Rectal smooth muscle tissue (tissue), 1 donor: Measurements from ENCODE around the gene TRAPPC5.

ENCODE experiments used
- H3K27ac ChIP-seq: one replicate; pipeline ENCODE4 v1.7.0; 2013; ENCODE audit warnings: low read depth, low read length, inconsistent platforms
- H3K27me3 ChIP-seq: one replicate; pipeline ENCODE4 v1.7.0; 2013; ENCODE audit warnings: low read length; ENCODE audit not compliant: control insufficient read depth, insufficient read depth
- H3K36me3 ChIP-seq: one replicate; pipeline ENCODE4 v1.7.0; 2013; ENCODE audit warnings: low read length; ENCODE audit not compliant: control insufficient read depth, insufficient read depth
- H3K4me1 ChIP-seq: one replicate; pipeline ENCODE4 v1.7.0; 2013; ENCODE audit warnings: low read length; ENCODE audit not compliant: control insufficient read depth, insufficient read depth
- H3K4me3 ChIP-seq: one replicate; pipeline ENCODE4 v1.7.0; 2013; ENCODE audit warnings: low read length
- H3K9ac ChIP-seq: one replicate; pipeline ENCODE4 v1.7.0; 2013; ENCODE audit warnings: low read length

The TRAPPC5 gene

DNA sequence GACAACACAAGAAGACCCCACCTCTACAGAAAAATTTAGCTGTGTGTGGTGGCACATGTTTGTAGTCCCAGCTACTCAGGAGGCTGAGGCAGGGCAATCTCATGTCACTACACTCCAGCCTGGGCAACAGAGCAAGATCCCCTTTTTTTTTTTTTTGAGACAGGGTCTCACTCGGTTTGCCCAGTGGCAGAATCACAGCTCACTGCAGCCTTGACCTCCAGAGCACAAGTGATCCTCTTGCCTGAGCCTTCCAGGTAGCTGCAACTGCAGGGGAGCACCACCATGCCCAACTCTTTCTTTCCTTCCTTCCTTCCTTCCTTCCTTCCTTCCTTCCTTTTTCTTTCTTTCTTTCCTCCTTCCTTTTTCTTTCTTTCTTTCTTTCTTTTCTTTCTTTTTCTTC is 55.5 kb downstream of the TRAPPC5 start:
- Histone ChIP-seq H3K9ac (no peak overlapping the region), H3K27me3 (peaks cover 7% of the 10 kb centered on the region), H3K27ac (no peak overlapping the region), H3K4me1 (no peaks in the 10 kb centered on the region), H3K4me3 (no peak overlapping the region), H3K36me3 (no peaks in the 10 kb centered on the region)

DNA sequence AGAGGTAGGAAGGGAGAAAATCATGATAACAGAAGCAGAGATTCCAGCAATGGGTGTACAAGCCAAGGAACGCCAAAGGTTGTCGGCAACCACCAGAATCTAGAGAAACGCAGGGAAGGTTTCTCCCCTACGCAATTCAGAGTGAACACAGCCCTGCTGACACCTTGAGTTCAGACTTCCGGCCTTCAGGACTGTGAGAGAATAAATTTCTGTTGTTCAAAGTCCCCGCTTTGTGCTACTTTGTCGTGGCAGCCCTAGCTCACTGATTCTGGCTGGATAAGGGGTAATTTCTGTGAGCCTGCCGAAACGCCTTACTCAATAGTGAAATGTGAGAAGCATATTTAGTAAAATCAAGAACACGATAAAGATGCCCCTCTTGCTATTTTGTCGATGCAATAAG is 56.6 kb downstream of the TRAPPC5 start:
- Histone ChIP-seq H3K4me1 (no peaks in the 10 kb centered on the region), H3K9ac (no peak overlapping the region), H3K4me3 (no peak overlapping the region), H3K27me3 (peaks cover 4% of the 10 kb centered on the region), H3K27ac (no peak overlapping the region), H3K36me3 (no peaks in the 10 kb centered on the region)
